Ishikawa (cell line): ENCODE data around the gene EPHA6.

ENCODE experiments used
- EGR1 ChIP-seq: IDR thresholded peaks from 2 replicates; pipeline ENCODE4 v1.6.1; 2012
- EP300 ChIP-seq: IDR thresholded peaks from 2 replicates; pipeline ENCODE4 v1.6.1; 2012; ENCODE audit warnings: borderline replicate concordance
- NFIC ChIP-seq: IDR thresholded peaks from 2 replicates; pipeline ENCODE4 v1.6.1; 2012
- TEAD4 ChIP-seq: IDR thresholded peaks from 2 replicates; pipeline ENCODE4 v1.6.1; 2012
- YY1 ChIP-seq: IDR thresholded peaks from 2 replicates; pipeline ENCODE4 v1.6.1; 2012; ENCODE audit warnings: low read depth
- TF ChIP-seq, protein P1 (sequence below): IDR thresholded peaks from 2 replicates; pipeline ENCODE4 v1.6.1; 2012
- TF ChIP-seq, protein P2 (sequence below): IDR thresholded peaks from 2 replicates; pipeline ENCODE4 v1.6.1; 2012; ENCODE audit warnings: low read depth, mild to moderate bottlenecking

DNA sequence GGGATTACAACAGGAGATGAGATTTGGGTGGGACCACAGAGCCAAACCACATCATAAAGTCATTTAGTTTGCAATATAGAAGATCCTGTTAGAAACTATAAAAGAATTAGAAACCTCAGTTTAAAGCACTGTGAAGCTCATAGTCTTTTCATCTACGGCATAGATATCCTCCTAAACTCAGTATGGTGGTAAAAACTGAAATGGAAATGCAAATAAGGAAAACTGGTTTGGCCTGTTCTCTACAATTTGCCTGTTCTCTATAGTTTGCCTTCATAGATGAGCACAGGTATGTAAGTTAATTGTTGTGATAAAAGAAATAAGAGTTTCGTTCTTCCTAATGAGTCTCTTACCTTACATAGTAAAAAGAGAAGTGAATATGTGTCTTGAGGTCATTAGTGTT lies 618.5 kb downstream of the EPHA6 start:
- no peak for TF ChIP-seq EP300
- TF ChIP-seq, protein P1, sequence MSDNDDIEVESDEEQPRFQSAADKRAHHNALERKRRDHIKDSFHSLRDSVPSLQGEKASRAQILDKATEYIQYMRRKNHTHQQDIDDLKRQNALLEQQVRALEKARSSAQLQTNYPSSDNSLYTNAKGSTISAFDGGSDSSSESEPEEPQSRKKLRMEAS = no peak
- no peak for TF ChIP-seq EGR1
- TF ChIP-seq, protein P2, sequence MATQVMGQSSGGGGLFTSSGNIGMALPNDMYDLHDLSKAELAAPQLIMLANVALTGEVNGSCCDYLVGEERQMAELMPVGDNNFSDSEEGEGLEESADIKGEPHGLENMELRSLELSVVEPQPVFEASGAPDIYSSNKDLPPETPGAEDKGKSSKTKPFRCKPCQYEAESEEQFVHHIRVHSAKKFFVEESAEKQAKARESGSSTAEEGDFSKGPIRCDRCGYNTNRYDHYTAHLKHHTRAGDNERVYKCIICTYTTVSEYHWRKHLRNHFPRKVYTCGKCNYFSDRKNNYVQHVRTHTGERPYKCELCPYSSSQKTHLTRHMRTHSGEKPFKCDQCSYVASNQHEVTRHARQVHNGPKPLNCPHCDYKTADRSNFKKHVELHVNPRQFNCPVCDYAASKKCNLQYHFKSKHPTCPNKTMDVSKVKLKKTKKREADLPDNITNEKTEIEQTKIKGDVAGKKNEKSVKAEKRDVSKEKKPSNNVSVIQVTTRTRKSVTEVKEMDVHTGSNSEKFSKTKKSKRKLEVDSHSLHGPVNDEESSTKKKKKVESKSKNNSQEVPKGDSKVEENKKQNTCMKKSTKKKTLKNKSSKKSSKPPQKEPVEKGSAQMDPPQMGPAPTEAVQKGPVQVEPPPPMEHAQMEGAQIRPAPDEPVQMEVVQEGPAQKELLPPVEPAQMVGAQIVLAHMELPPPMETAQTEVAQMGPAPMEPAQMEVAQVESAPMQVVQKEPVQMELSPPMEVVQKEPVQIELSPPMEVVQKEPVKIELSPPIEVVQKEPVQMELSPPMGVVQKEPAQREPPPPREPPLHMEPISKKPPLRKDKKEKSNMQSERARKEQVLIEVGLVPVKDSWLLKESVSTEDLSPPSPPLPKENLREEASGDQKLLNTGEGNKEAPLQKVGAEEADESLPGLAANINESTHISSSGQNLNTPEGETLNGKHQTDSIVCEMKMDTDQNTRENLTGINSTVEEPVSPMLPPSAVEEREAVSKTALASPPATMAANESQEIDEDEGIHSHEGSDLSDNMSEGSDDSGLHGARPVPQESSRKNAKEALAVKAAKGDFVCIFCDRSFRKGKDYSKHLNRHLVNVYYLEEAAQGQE = no peak
- no peak for TF ChIP-seq YY1
- TF ChIP-seq TEAD4 = no peak
- TF ChIP-seq NFIC = no peak
